Nucleus accumbens (tissue), 56 donors: Measurements from ENCODE around the gene LRRC36.

Source experiments
- DNase-seq, 56 donors: peaks; one replicate each; lab custom pipeline; 2025; lab: John Stamatoyannopoulos, UW

The LRRC36 gene

DNA sequence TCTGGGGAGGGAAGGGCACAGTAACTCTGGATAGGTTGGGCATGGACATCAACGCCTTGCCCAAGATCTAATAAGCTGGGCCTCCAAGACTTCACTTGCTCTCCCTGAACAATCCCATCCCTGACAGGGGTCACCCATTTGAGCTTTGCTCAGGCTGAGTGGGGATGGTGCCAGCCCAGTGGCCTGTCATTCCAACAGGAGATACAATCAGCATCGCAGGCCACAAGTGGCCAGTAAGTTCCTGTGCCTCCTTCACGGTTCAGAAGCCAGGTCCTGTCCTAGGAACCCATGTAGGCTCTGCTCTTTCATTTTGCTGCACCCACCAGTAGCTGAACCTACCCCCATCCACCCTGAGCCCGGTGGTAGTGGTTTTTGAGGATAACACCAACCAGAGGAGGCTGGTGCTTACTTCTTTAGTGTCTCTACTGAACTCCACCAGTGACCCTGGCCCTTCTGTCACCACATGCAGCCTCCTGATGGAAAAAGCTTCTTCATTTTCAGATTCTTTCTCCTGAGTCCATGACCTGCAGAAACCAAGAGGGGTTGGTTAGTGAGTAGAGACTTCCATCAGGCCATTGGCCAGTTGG is 32.4 kb upstream of the LRRC36 start:
- DNase-seq: no peak

DNA sequence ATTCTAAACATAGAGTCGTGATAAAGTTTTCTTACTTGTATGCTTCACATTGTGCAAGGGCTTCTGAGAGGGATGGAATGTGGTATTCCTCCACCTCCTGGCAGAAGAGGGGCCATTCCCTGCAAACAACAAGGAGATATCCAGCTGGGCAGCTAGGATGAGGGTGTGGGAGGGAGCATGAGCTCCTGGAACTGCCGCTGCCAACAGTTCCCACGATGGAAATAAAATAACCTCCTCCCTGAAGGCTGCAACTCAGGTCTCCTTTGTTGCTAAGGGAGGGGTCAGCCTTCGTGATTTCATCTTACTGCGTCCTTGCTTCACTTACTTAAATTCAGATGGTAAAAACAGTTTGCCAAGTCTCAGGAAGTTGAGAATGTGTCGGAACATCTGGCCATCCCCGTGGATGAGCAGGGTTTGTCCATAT is 31.7 kb upstream of the LRRC36 start:
- DNase-seq: no peak

DNA sequence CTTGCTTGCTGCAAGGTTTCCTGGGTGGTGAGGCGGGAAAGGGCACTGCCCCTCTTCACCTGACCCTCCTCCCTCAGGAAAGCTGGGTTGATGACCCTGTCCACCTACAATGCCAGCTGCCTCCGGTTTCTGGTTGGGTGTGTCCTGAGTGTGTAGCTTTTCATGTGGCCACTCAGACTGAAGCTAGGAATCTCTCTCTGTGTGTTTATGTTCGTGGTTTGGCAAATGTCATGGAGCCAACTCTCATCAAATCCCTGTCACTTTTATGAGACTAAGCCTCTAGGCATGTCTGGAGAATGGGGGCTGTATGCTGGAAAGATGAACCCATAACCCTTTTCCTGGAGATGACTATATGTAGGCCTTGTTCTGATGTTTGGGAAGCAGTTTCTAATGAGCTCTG is 30.2 kb upstream of the LRRC36 start:
- no peak for DNase-seq

DNA sequence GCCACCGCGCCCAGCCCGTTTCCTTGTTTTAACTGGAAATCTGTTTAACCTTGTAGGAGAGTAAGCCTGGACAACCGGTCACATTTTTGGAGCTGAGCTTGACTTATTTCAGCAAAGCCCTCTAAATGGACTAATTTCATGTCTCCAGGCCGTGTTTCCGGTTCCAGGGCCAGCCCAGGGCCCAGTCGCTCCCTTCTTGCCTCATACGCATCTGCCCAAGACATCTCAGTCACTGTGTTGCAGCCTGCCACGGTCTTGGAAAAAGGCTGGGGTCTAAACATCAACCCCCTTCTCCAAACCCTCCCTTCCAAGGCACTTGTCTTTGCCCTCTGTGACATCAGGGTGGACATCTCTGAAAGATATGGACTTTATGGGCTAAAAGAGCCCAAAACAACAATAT is 28.3 kb upstream of the LRRC36 start:
- no peak for DNase-seq

DNA sequence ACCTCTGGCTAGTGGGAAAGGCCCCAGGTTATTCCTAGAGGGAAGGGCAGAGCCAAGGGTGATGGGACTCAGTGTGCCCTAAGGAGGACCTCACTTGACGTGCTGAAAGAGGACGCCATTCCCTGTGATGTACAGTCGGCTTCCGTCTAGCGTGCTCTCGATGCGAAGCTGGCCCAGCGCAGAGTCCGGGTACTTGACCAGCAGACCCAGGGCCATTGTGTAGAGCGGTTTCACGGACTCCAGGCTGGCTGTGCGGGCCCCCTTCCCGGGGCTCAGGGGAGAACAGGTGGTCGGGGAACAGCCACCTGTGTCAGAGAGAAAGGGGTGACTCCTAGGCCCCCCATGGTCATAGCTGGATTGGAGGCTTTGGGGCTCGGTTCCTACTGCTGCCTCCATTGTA is 27.3 kb upstream of the LRRC36 start:
- no peak for DNase-seq

DNA sequence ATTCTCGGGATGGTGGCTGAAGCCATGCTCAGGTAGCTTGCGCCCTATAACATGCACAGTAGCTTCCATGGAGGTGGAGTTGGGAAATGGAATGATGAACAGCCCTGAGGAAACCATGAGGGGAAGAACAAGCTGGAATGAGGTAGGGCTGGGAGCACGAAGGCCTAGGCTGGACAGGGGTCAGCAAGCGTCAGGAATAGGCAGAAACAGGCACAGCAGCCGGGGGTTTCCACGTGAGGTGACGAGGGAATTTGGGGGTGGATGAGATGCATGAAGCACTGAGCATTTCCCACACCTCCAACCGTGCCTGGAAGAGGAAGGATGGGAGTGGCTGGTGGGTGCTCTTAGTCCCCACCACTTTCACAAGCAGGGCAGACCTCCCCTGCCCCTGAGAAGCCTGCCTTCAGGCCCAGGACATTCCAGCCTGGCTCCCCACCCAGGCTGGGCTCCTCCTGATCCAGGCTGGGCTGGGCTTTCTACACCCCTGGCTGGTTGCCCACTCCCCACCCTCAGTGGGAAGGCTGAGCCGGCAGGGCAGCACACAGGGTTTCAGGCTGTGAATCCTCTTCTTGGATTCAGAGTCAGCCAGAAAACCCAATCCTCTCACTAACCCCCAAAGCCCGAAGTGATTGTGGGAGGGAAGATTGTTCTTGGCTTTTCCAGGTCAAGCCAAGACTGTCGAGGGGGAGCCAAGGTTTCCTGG is 25.4 kb upstream of the LRRC36 start:
- peak in 1 of 56 donors; percentile 14 for DNase-seq

DNA sequence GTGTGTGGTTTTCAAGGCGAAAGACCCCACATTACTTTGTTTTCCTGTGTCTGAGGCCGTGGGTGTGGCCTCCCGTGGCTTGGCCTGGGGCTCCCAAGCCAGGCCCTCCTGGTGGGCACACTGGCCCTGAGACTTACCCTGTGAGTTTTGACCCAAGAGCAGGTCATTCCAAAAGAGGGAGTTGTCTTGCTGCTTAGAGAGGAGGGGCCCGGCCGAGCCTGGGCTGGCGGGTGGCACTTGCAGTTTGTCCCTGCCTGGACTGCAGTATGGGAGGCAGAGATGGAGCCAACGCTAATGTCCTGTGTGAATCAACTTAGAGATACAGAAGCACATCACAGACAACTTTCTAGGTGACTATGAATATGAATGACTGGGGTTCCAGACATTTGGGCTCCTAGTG is 24.5 kb upstream of the LRRC36 start:
- no peak for DNase-seq

DNA sequence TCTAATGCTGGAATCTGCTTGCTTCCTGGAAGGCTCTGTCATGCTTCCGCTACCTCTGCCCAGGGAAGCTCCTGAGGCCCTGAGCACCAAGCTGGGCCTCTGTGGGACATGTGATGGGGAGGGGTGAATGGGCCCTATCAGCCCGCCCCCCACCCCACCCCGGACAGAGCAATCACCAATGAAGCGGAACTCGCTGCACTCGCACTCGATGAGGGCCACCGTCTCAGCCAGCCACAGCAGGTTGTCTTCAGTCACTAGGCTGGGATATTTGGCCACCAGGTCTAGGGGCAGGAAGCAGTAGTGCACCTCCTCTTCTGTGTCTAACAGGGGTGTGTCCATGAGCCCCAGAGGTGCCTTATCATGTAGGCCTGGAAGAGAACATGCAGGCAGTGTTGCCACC is 23.6 kb upstream of the LRRC36 start:
- no peak for DNase-seq

DNA sequence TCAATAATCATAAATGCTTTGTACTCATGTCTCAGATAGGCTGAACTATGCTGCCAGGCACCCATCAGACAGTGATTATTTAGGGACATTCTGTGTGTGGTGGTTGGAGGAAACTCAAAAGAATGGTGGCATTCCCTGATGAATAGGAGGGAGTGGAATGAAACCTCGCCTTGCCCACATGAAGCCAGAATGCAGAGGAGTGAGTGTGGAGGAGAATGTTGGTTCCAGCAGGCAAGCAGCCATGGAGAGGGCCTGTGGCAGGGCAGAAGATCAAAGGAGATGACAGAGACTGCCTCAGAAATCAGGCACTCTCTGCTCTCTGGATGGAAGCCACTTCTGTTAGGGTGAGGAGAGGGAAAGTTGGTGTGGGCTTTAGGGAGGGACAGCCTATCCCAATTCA is 22.6 kb upstream of the LRRC36 start:
- no peak for DNase-seq

DNA sequence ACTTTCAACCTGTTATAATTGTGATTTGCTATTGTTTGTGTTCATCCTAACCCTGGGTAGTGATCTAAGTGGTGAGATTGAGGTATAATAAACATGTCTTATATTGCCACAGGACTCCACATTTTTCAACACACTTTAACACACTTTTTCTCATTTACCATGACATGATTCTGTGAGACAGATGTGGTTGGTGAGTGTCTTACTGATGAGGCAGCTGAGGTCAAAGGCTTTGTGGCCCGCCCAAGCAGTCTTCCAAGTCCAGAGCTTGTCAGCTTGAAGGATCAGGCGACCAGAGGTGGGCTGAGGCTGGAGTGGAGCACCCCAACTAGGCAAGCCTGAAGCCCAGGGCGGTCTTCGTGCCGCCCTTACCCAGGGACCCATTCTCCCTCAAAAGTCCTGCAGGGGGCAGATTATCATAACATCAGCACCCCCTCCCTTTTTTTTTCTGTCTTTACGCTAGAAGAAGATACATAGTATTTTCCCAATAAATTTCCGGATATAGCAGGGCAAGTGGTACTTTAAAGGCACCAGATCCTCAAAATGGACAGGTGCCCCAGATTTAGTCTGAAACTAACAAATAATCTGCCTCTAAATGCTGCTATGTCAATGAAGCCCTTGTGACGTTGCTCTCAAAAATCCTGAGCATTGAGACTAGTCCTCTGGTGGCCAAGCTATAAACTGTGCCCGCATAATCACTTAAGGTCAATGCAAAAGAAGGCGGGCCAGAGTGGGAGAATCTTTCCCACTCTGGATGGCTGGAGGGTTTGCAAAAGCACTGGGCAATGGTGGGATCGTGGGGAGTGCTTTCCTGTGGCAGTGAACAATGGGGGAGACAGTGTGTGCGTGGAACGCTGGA is 21.2 kb upstream of the LRRC36 start:
- no peak for DNase-seq

DNA sequence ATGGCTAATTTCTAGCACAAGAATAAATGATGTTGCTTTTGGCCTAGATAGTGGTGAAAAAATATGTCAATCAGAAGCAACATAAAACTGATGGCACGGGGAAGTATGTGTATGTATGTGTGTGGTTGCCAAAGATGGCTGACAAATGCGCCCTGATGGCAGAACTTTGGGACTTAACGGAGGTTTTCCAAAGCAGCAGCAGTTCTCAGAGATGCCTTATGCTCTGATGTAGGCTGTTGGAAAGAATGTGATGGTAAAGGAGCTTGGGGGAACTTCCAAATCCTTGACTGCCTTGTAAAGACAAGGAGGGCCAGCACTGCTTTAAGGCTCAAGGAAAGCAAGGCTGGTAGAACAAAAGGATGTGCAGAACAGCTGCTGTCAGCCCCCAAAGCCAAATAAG is 16.1 kb upstream of the LRRC36 start:
- DNase-seq: no peak

DNA sequence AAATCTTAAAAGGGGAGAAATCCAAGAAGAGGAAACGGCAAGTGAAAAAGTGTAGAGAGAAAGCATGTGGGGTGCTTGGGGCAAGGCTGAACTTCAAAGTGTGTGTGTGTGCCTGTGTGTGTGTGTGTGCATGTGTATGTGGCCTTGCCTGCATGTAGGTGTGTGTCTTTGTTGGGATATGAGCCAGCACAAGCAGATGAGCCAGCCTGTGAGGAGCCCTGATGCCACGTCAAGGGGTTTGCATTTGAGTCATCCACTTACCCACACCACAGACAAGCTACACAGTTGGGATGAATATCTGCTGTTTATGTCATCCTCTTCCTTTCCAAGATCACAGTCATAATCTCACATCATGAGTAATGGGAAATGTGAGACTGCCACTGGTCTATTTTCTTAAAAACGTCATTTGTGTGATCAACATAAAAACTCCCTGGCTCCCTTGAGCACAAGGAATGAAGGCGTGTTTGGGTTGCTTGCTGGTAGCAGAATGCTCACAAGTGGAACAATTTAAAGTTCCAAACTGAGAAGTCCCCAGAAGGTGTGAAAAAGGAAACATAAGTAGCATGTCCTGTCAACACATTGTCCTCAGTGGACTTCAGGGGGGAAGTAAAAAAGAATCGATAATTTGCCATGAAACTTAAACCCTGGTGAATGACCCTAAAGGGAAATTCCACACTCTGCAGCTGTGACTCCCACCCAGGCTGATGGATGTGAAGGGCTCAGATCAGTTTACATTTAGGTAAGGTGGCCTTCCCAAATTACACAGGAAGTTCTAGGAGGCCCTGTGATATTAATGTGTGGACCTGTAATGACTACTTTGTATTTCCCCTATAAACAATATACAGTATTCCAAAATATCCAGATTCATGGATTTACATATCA is 14.8 kb upstream of the LRRC36 start:
- peak in 4 of 56 donors; percentile 4 to 10 (median 8) for DNase-seq

DNA sequence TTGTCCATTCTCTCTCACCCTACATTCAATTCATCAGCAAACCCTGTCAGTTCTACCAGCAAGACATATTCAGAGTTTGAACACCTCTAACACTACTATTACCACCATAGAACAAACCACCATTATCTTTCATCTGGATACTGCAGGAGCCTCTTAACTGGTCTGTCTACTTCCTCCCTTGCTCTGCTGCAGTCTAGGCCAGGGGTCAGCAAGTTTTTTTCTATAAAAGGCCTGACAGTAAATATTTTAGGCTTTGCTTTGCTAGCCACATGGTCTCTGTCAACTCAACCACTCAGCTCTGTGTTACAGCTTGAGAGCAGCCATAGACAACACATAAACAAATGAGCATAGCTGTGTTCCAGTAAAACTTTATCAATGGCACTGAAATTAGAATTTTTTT is 13.9 kb upstream of the LRRC36 start:
- DNase-seq: no peak

DNA sequence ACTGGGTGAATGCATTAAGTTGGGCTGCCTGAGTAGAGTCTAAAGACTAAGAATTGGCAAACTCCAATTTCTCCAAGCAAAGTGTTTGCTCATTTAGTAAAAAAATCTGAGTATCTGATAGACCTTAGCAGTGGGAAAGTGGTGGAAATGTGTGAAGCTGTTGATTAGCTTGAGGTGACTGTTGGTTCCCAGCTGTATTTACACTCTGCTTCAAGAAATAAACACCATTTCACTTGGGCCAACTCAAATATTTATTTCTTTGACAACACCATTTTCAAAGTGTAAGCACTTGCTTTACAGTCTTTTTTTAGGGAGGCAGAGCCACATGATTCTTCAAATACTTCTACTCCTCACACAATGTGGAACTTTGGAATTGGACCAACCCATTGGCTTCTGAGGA is 8.8 kb upstream of the LRRC36 start:
- DNase-seq: no peak

DNA sequence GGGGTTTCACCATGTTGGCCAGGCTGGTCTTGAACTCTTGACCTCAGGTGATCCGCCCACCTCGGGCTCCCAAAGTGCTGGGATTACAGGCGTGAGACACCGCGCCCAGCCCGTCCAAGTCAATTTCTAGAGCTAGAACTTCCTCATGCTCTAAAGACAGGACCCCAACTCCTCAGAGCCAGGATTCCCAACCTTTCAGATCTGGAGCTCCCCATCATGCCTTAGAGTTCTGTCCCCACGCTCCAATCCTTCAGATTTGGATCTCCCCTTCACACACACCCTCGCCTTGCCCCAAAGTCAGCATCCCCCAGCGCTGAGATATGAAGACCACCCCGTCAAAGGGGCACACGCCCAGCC is 522 bp upstream of the LRRC36 start:
- no peak for DNase-seq

DNA sequence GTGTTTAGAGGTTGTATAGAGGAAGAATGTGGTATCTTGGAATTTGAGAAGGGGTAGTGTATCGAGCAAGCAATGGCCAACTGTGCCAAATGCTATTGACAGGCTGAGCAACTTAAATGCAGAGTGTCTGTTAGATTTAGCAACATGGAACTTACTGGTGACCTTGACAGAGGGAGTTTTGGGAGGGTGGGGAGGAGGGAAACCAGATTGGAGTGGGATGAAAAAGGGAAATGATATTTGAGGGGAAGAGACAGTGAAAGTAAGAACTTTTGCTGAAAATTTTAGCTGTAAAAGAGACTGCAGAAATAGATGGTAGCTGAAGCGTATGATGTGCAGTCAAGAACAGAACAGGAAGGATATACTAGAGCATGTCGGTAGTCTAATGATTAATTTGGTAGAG is 1.1 kb downstream of the LRRC36 start:
- no peak for DNase-seq

DNA sequence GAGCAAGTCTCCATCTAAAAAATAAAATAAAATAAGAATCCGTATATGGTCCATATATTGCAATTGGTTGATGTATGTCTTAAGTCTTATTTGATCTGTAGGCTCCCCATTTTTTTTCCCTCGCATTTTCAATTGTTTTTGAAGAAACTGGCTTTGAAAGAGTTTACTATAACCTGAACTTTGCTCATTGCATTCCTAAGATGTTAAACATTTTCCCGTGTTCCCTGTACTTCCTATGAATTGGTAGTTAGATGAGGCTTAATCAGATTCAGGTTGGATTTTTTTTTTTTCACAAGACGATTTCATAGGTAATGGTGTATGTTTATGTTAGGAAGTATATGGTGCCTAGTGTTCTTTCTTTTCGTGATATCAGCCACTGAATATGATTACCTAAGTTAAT is 3.3 kb downstream of the LRRC36 start:
- DNase-seq: no peak

DNA sequence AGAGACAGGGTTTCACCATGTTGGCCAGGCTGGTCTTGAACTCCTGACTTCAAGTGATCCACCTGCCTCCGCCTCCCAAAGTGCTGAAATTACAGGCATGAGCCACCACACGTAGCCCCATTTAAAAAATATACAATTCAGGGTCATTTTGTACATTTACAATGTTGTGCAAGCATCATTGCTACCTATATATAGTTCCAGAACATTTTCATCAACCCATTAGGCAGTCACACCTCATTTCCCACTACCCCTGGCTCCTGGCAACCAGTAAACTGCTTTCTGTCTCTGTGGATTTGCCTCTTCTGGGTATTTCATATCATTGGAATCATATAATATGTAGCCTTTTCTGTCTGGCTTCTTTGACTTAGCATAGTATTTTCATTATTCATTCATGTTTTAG is 6.7 kb downstream of the LRRC36 start:
- DNase-seq: no peak

DNA sequence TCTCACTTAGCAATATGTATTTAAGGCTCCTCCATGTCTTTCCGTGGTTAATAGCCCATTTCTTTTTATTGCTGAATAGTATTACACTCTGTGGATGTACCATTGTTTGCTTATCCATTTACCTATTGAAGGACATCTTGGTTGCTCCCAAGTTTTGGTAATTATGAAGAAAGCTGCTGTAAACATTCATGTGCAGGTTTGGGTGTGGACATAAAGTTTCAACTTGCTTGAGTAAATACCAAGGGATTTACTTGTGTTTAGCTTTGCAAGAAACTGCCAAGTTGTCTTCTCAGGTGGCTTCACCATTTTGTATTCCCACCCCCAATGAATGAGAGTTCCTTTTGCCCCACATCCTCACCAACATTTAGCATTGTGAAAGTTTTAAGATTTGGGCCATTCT is 9.5 kb downstream of the LRRC36 start:
- DNase-seq: no peak

DNA sequence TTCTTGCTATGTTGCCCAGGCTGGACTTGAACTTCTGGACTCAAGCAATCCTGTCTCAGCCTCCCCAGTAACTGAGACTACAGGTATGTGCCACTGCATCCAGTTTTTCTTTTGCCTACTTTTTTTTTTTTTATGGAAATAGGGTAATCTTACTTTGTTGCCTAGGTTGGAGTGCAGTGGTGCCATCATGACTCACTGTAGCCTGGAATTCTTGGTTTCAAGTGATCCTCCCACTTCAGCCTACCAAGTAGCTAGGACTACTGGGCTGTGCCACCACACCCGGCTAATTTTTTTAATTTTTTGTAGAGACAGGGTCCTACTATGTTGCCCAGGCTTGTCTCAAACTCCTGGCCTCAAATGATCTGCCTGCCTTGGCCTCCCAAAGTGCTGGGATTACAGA is 10.0 kb downstream of the LRRC36 start:
- DNase-seq: no peak

DNA sequence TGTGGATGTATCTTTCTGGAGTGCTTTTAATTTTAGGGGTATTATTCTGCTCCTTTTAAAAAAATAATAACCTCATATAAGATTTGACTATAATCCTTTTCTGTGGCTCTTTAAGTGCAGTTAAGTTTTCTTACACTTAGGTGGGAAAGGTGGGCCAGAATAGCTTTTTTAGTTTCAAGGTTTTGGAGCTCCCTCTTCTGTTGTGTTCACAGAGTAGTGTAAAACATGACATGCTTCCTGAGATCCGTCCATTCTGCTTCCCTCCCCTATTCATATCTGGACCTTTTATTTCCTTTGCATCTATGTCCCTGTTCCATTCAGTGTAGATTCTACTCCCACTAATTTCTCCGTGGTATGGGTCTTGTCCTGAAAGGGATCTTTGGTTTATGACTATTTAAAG is 12.8 kb downstream of the LRRC36 start:
- DNase-seq: no peak
